Measurements from ENCODE around the gene PRKG1.

- TF ChIP-seq, protein P1, sequence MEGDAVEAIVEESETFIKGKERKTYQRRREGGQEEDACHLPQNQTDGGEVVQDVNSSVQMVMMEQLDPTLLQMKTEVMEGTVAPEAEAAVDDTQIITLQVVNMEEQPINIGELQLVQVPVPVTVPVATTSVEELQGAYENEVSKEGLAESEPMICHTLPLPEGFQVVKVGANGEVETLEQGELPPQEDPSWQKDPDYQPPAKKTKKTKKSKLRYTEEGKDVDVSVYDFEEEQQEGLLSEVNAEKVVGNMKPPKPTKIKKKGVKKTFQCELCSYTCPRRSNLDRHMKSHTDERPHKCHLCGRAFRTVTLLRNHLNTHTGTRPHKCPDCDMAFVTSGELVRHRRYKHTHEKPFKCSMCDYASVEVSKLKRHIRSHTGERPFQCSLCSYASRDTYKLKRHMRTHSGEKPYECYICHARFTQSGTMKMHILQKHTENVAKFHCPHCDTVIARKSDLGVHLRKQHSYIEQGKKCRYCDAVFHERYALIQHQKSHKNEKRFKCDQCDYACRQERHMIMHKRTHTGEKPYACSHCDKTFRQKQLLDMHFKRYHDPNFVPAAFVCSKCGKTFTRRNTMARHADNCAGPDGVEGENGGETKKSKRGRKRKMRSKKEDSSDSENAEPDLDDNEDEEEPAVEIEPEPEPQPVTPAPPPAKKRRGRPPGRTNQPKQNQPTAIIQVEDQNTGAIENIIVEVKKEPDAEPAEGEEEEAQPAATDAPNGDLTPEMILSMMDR (IDR thresholded peaks at IDR 0.05): no peak
- TF ChIP-seq EZH2 (IDR thresholded peaks at IDR 0.05): no peak
Measured at GRCh38 chr10:51724038-51724437, 649.8 kb downstream of the PRKG1 start.
